ENCODE data around the gene HPCAL1. TPM values are rescaled to one million over a fixed set of nuclear protein-coding genes. Genes with fewer than 3 reads are reported as not detected.
A peak's percentile ranks its signal among the peaks of the same experiment; 100 is the strongest.

Gene HPCAL1
- total RNA-seq: 10 to 100 TPM; 64.5 to 85.7 TPM

- H3K27me3 ChIP-seq: no peaks in the 10 kb centered on the region
- peak within 1 kb of the TSS; percentile 85 for H3K27ac ChIP-seq
- intact Hi-C loops (cut with DNase I): no loop called here
- DNase-seq: peak; percentile 92
- H3K4me1 ChIP-seq: peaks cover 20% of the 10 kb centered on the region
- H3K9ac ChIP-seq (ENCODE audit: low read depth in 2 of 2, low read length in 2 of 2): peak within 1 kb of the TSS; percentile 74 to 88
- no peaks in the 10 kb centered on the region for H3K36me3 ChIP-seq
- peak; percentile 59 for TF ChIP-seq CTCF (IDR thresholded peaks at IDR 0.05)
- no peaks in the 10 kb centered on the region for H3K9me3 ChIP-seq
- peak within 1 kb of the TSS; percentile 94 for H3K4me3 ChIP-seq
Measured at GRCh38 chr2:10302479-10303180, at the start of gene HPCAL1. Gene HPCAL1 (plus strand): TSS chr2:10302904. CDS start chr2:10419758, 116,854 bp downstream.

GRCh38 chr2:10253596-10254372, 48.9 kb upstream of the HPCAL1 start:
- intact Hi-C loops (cut with DNase I): no loop called here
- H3K27ac ChIP-seq: no peak overlapping the region
- peak; percentile 37 for DNase-seq

GRCh38 chr2:10254373-10255188, 48.1 kb upstream of the HPCAL1 start:
- Histone ChIP-seq H3K9me3 (no peaks in the 10 kb centered on the region), H3K4me1 (no peaks in the 10 kb centered on the region), H3K36me3 (no peaks in the 10 kb centered on the region), H3K4me3 (no peak overlapping the region), H3K27ac (no peak overlapping the region), H3K27me3 (no peaks in the 10 kb centered on the region), H3K9ac (ENCODE audit: low read depth in 2 of 2, low read length in 2 of 2) (no peak overlapping the region)
- intact Hi-C loops (cut with DNase I): no loop called here
- no peak for TF ChIP-seq CTCF (IDR thresholded peaks at IDR 0.05)
- DNase-seq: no peak

More at GRCh38 chr2:10253596-10254372, 48.9 kb upstream of the HPCAL1 start:
- no peak overlapping the region for H3K4me3 ChIP-seq
- TF ChIP-seq CTCF (IDR thresholded peaks at IDR 0.05): no peak
- H3K9ac ChIP-seq (ENCODE audit: low read depth in 2 of 2, low read length in 2 of 2): no peak overlapping the region
- H3K9me3 ChIP-seq: no peaks in the 10 kb centered on the region
- no peaks in the 10 kb centered on the region for H3K27me3 ChIP-seq
- no peaks in the 10 kb centered on the region for H3K36me3 ChIP-seq
- H3K4me1 ChIP-seq: no peaks in the 10 kb centered on the region

- intact Hi-C loops (cut with DNase I): no loop called here
- Histone ChIP-seq H3K9ac (ENCODE audit: low read depth in 2 of 2, low read length in 2 of 2) (no peak overlapping the region), H3K4me1 (no peaks in the 10 kb centered on the region), H3K9me3 (no peaks in the 10 kb centered on the region), H3K36me3 (no peaks in the 10 kb centered on the region), H3K27me3 (no peaks in the 10 kb centered on the region), H3K4me3 (no peak overlapping the region), H3K27ac (no peak overlapping the region)
- TF ChIP-seq CTCF (IDR thresholded peaks at IDR 0.05): no peak
- no peak for DNase-seq
Measured at GRCh38 chr2:10255189-10256030, 47.3 kb upstream of the HPCAL1 start.
